HepG2 (cell line): ENCODE measurements around the gene ST6GALNAC2. TPM values are rescaled to one million over a fixed set of nuclear protein-coding genes. Genes with fewer than 3 reads are reported as not detected.

Source experiments
- ARNTL ChIP-seq: sonication (generic); formaldehyde crosslinking; IDR thresholded peaks from 2 replicates; pipeline ENCODE4 v1.4.0; 2020; ENCODE audit warnings: mild to moderate bottlenecking, missing genetic modification reagents
- CEBPG ChIP-seq: IDR thresholded peaks from 2 replicates; pipeline ENCODE4 v1.6.1; 2016
- DMAP1 ChIP-seq: IDR thresholded peaks from 2 replicates; pipeline ENCODE4 v1.6.1; 2016
- FOSL2 ChIP-seq: sonication (generic); formaldehyde crosslinking; IDR thresholded peaks from 2 replicates; pipeline ENCODE4 v1.4.0; 2020; ENCODE audit warnings: missing genetic modification reagents
- HDAC1 ChIP-seq: sonication (generic); formaldehyde crosslinking; IDR thresholded peaks from 2 replicates; pipeline ENCODE4 v1.5.1; 2020; ENCODE audit warnings: mild to moderate bottlenecking, missing genetic modification reagents
- KAT2B ChIP-seq: fragments of 150-350 bp; IDR thresholded peaks from 2 replicates; pipeline ENCODE4 v1.6.1; 2014; ENCODE audit warnings: low read depth, low read length, borderline replicate concordance
- KDM3A ChIP-seq: IDR thresholded peaks from 2 replicates; pipeline ENCODE4 v1.6.1; 2018; ENCODE audit warnings: low read depth, missing compliant biosample characterization
- KIAA2018 ChIP-seq: sonication (generic); formaldehyde crosslinking; IDR thresholded peaks from 2 replicates; pipeline ENCODE4 v1.5.0; 2020; ENCODE audit warnings: mild to moderate bottlenecking, missing genetic modification reagents, borderline replicate concordance
- MLX ChIP-seq: IDR thresholded peaks from 2 replicates; pipeline ENCODE4 v1.6.1; 2016
- NFIB ChIP-seq: sonication (generic); formaldehyde crosslinking; IDR thresholded peaks from 2 replicates; pipeline ENCODE4 v1.9.0; 2021; ENCODE audit warnings: missing genetic modification reagents, mild to moderate bottlenecking, borderline replicate concordance
- NFYB ChIP-seq: sonication (generic); formaldehyde crosslinking; IDR thresholded peaks from 2 replicates; pipeline ENCODE4 v1.4.0; 2020; ENCODE audit warnings: missing genetic modification reagents
- RAD51 ChIP-seq: fragments of 450-650 bp; IDR thresholded peaks from 2 replicates; pipeline ENCODE4 v1.6.1; 2016; ENCODE audit warnings: borderline replicate concordance
- RCOR2 ChIP-seq: IDR thresholded peaks from 2 replicates; pipeline ENCODE4 v1.6.1; 2016; ENCODE audit warnings: missing biosample characterization, missing genetic modification reagents
- ZBTB14 ChIP-seq: sonication (generic); formaldehyde crosslinking; IDR thresholded peaks from 2 replicates; pipeline ENCODE4 v1.4.0; 2020; ENCODE audit warnings: missing genetic modification reagents
- ZNF180 ChIP-seq: sonication (generic); formaldehyde crosslinking; IDR thresholded peaks from 2 replicates; pipeline ENCODE4 v1.4.0; 2020; ENCODE audit warnings: low read depth, missing genetic modification reagents, borderline replicate concordance
- ZNF296 ChIP-seq: sonication (generic); formaldehyde crosslinking; conservative IDR thresholded peaks from 2 replicates; pipeline ENCODE4 v1.5.0; 2020; ENCODE audit warnings: mild to moderate bottlenecking, missing genetic modification reagents
- ZNF562 ChIP-seq: sonication (generic); formaldehyde crosslinking; IDR thresholded peaks from 2 replicates; pipeline ENCODE4 v1.8.0; 2022; ENCODE audit warnings: missing genetic modification reagents, borderline replicate concordance
- ZNF781 ChIP-seq: sonication (generic); formaldehyde crosslinking; IDR thresholded peaks from 2 replicates; pipeline ENCODE4 v1.5.1; 2020; ENCODE audit warnings: borderline replicate concordance, mild to moderate bottlenecking, missing genetic modification reagents; ENCODE audit errors: not compliant biosample characterization
- ZSCAN21 ChIP-seq: sonication (generic); formaldehyde crosslinking; IDR thresholded peaks from 2 replicates; pipeline ENCODE4 v1.8.0; 2022; ENCODE audit warnings: mild to moderate bottlenecking, missing genetic modification reagents, moderate library complexity, borderline replicate concordance
- ZSCAN25 ChIP-seq: sonication (generic); formaldehyde crosslinking; IDR thresholded peaks from 2 replicates; pipeline ENCODE4 v1.8.0; 2022; ENCODE audit warnings: mild to moderate bottlenecking, missing genetic modification reagents
- ZSCAN29 ChIP-seq: sonication (generic); formaldehyde crosslinking; conservative IDR thresholded peaks from 2 replicates; pipeline ENCODE4 v1.4.0; 2020; ENCODE audit warnings: mild to moderate bottlenecking, missing genetic modification reagents
- polyA plus RNA-seq, 8 experiments: library from polyadenylated mRNA; depleted of rRNA in 3 of 8; stranded (reverse) in 7 of 8; unstranded in 1 of 8; fragments of >200 nt; fragmentation: Illumina TruSeq in 4 of 8; extraction: Trizol in 4 of 8; gene quantifications; 2 replicates each; pipeline versions ENCODE4 v1.2.1 to v1.2.3, GENCODE V29; 2011 to 2016; ENCODE audit warnings: low read depth in 4 of 8, missing spikeins in 1 of 8, mixed read lengths in 1 of 8; ENCODE audit not compliant: insufficient read depth in 1 of 8
- total RNA-seq, 5 experiments: library from RNA; depleted of rRNA; stranded (reverse); fragments of >200 nt; fragmentation: Illumina TruSeq; extraction: Trizol; gene quantifications; 2 replicates each; pipeline ENCODE4 v1.2.3, GENCODE V29; 2016; ENCODE audit warnings: low read depth in 1 of 5

The ST6GALNAC2 gene
- total and polyA plus RNA-seq, 2 of the 13 experiments (the other 11 are each of a cell fraction or from before 2014, with no cell fraction given) = 0.12 to 0.49 TPM

GRCh38 chr17:76548378-76549214 is 37.1 kb downstream of the ST6GALNAC2 start (continued):
- no peak for TF ChIP-seq ZSCAN21 (CRISPR knock-in tag)
- no peak; the same call in 1 of the 2 replicates for TF ChIP-seq CEBPG (CRISPR knock-in tag)
- no peak; the same call in 1 of the 2 replicates for TF ChIP-seq ZSCAN25 (CRISPR knock-in tag)
- TF ChIP-seq FOSL2 (CRISPR knock-in tag) = peak; percentile 22; the same call in 1 of the 2 replicates
- 0 out of 2 replicates have a peak, but pooled peaks have one; percentile 17 for TF ChIP-seq KDM3A (CRISPR knock-in tag)
- TF ChIP-seq ZSCAN29 (CRISPR knock-in tag) = 0 out of 2 replicates have a peak, but pooled peaks have one; percentile 24
- no peak for TF ChIP-seq KAT2B
- TF ChIP-seq ZNF180 (CRISPR knock-in tag) = no peak
- no peak for TF ChIP-seq NFIB
- no peak for TF ChIP-seq MLX (CRISPR knock-in tag)
- peak; percentile 54; the same call in 1 of the 2 replicates for TF ChIP-seq HDAC1
- TF ChIP-seq DMAP1 (CRISPR knock-in tag) = no peak
- TF ChIP-seq ZNF296 (CRISPR knock-in tag) = peak; percentile 49; the same call in 1 of the 2 replicates
- no peak for TF ChIP-seq KIAA2018 (CRISPR knock-in tag)
- no peak for TF ChIP-seq RCOR2 (CRISPR knock-in tag)
- no peak for TF ChIP-seq NFYB (CRISPR knock-in tag)
- peak; percentile 65; the same call in 1 of the 2 replicates for TF ChIP-seq ARNTL (CRISPR knock-in tag)
- peak; percentile 67 for TF ChIP-seq ZNF781 (CRISPR knock-in tag)
- TF ChIP-seq ZNF562 (CRISPR knock-in tag) = no peak
- TF ChIP-seq ZBTB14 (CRISPR knock-in tag) = no peak
- TF ChIP-seq RAD51 = no peak
